GM18858 (cell line): Measurements from ENCODE around the gene ZNF581.

Source experiments
- ATAC-seq: cut with Tn5 transposase; IDR thresholded peaks from one replicate; pipeline ENCODE4 v1.9.1; 2021; ENCODE audit not compliant: unreplicated experiment

The ZNF581 gene

DNA sequence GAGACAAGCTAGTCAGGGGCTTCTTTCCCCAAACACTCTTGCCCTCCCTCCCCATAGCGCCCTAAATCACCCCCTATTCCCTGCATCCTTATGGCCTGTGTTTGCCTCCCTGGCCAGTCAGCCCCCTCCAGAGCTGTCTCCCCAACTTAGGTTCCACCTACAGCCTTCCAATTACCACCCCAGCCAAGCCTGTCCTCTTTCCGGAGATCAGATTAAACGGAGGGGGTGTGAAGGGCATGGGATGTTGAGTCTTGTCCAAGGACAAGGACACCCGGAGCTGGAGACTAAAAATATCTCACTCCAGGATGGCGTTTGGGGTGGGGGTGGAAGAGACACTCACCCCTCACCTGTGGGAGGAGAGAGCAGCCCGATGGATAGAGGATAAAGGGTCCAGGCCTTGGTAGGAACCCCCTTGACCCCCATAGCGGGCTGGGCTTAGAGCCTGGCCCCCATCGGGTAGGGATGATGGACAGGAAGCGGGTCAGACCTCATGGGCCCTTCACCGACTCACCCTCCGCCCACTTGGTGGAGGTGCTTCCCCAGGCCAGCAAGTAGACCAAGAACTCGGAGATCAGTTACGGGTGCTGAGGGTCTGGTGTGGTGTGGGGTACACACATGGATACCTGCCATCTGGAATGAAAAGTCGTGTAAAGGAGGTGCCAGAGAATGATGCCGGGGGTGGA lies 32.0 kb upstream of the ZNF581 start:
- ATAC-seq, result no peak

GRCh38 chr19:55611983-55612645 lies 31.3 kb upstream of the ZNF581 start:
- no peak for ATAC-seq

GRCh38 chr19:55613396-55613795 lies 30.1 kb upstream of the ZNF581 start:
- no peak for ATAC-seq

GRCh38 chr19:55613930-55614710 lies 29.3 kb upstream of the ZNF581 start:
- no peak for ATAC-seq

DNA sequence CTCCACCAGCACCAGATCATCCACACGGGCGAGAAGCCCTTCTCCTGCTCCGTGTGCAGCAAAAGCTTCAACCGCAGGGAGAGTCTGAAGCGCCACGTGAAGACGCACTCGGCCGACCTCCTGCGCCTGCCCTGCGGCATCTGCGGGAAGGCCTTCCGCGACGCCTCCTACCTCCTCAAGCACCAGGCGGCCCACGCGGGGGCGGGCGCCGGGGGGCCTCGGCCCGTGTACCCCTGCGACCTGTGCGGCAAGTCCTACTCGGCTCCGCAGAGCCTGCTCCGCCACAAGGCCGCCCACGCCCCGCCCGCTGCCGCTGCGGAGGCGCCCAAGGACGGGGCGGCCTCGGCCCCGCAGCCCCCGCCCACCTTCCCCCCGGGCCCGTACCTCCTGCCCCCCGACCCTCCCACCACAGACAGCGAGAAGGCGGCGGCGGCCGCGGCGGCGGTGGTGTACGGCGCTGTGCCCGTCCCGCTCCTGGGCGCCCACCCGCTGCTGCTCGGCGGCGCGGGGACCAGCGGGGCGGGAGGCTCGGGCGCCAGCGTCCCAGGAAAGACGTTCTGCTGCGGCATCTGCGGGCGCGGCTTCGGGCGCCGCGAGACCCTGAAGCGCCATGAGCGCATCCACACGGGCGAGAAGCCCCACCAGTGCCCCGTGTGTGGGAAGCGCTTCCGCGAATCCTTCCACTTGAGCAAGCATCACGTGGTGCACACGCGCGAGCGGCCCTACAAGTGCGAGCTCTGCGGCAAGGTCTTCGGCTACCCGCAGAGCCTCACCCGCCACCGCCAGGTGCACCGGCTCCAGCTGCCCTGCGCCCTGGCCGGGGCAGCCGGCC lies 28.5 kb upstream of the ZNF581 start:
- no peak for ATAC-seq

DNA sequence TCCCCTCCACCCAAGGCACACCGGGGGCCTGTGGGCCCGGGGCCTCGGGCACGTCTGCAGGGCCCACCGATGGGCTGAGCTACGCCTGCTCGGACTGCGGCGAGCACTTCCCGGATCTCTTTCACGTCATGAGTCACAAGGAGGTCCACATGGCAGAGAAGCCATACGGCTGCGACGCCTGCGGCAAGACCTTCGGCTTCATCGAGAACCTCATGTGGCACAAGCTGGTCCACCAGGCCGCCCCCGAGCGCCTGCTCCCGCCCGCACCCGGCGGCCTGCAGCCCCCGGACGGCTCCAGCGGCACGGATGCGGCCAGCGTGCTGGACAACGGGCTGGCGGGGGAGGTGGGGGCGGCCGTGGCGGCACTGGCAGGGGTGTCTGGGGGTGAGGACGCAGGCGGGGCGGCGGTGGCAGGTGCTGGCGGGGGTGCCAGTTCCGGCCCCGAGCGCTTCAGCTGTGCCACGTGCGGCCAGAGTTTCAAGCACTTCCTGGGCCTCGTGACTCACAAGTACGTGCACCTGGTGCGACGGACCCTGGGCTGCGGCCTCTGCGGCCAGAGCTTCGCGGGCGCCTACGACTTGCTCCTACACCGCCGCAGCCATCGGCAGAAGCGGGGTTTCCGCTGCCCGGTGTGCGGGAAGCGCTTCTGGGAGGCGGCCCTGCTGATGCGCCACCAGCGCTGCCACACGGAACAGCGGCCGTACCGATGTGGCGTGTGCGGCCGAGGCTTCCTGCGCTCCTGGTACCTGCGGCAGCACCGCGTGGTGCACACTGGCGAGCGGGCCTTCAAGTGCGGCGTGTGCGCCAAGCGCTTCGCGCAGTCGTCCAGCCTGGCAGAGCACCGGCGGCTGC lies 27.7 kb upstream of the ZNF581 start:
- no peak for ATAC-seq

GRCh38 chr19:55616395-55616875 lies 27.0 kb upstream of the ZNF581 start:
- no peak for ATAC-seq

DNA sequence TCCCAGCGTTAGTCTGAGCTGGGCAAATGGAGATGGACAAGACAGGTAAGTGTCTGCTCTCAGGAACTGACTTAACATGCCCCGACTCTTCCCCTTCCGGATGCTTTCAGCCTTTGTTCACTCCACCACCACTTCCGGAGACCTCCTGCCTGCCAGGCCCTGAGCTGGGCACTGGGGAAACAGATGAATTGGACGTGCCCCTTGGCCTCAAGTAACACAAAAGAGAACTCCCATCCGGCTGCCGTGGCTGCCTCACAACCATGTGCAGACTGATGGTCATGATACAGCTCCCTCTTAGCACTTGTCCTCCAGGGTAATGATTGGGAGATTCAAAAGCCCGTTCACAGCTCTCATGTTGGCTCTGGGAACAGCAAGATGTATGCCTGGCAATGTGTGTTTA lies 26.0 kb upstream of the ZNF581 start:
- no peak for ATAC-seq

DNA sequence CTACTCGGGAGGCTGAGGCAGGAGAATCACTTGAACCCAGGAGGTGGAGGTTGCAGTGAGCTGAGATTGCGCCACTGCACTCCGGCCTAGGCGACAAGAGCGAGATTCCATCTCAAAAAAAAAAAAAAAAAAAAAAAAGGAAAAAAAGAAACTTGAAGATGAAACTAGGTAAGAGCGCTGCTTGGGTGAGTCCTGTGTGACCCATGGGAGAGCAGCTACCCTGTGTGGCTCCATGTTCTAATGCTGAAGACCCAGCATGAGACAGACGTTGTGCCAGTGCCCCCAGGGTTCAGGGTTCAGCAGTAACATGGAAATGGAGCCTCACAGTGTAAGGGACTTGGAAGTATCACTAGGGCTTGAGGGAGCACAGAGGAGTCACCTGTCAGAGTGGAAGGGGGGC lies 25.0 kb upstream of the ZNF581 start:
- no peak for ATAC-seq

DNA sequence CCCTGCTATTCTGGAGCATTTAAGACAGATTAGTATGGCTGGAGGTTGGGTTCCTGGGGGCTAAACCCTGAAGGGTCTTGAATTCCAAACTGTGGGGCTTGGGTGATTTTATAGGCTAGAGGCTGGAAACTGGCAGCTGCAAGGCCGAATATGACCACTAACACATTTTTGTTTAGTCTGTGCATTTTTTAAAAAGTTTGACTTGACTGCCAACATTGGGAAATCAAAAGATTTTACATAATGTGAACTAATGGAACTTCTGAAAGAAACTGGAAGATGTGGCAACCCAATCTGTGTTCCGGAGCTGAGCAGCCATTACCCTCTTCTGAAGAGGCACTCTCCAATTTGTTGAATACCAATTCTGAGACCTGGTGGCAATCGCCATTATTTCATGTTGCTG lies 24.2 kb upstream of the ZNF581 start:
- no peak for ATAC-seq

DNA sequence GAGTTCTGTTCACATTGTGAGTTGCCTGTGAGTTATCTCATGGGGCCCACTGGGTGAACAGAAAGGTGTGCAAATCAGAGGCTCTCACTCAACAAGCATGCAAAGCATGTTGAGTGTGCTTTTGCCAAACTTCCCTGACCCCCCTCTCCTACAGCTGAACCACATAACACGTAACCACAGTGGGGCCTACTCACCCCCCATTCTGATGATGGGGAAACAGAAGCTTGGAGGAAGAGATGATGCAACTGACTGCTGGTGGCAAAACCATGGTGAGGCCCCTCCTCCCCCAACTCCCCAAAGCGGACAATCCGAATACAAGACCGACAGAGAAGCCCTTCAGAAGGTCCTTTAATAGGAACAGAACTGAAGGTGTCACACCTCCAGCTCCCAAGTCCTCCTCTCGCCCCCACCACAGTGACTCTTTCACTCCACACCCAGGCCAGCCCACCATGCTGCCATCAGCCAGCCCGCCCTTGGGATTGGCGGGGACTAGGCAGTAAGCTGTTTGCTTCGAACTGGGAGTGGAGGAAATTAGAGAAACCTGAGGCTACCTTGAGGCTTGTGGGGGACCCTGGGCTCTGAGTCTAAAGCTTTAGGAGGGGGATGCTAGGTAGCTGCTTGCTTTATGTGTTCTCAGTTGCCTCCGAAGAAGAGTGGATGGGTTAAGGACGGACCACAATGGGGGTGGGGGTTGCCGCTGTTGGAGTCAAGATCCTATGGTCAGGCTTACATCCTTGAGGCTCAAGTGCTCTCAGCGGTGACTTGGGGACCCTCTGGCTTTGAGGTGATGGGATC lies 22.8 kb upstream of the ZNF581 start:
- no peak for ATAC-seq

- no peak for ATAC-seq
Observed at GRCh38 chr19:55621205-55621672, 22.2 kb upstream of the ZNF581 start.

DNA sequence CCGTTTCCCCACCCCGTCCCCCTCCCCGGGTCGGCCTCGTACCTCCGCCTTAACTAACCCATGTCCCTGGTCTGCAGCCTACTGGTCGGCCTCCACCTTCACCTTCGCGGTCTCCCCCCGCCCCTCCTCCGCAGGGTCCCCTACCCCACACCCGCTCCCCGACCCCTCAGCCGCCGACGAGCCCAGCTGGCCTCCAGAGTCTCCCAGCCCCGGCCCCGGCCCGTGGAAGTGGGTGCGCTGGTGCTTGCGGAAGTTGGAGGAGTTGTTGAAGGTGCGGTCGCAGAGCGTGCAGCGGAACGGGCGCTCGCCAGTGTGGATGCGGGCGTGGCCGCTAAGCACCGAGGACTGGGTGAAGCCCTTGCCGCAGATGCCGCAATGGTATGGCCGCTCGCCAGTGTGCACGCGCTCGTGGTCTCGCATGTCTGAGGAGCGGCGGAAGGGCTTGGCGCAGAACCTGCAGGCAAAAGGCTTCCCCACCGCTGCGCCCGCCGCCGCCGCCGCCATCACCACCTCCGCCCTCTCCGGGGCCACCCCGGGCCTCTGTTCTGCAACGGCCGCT lies 21.7 kb upstream of the ZNF581 start:
- ATAC-seq, result no peak

GRCh38 chr19:55622242-55622969 lies 21.0 kb upstream of the ZNF581 start:
- ATAC-seq, result no peak

DNA sequence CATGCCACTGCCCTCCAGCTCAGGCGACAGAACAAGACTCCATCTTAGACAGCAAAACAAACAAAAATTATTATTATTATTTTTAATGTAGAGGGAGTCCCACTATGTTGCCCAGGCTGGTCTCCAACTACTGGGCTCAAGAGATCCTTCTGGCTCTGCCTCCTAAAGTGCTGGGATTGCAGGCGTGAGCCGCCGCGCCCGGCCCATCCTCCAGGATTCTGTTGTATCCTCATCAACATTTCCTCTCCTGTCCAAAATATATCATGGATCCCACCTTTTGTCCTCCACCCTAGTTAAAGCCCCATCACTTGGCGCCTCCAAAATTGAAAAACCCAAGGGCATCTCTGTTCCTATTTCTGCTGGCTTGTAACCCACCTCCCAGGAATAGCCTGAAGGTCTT lies 20.3 kb upstream of the ZNF581 start:
- no peak for ATAC-seq

GRCh38 chr19:55623561-55623960 lies 19.9 kb upstream of the ZNF581 start:
- ATAC-seq, result no peak

DNA sequence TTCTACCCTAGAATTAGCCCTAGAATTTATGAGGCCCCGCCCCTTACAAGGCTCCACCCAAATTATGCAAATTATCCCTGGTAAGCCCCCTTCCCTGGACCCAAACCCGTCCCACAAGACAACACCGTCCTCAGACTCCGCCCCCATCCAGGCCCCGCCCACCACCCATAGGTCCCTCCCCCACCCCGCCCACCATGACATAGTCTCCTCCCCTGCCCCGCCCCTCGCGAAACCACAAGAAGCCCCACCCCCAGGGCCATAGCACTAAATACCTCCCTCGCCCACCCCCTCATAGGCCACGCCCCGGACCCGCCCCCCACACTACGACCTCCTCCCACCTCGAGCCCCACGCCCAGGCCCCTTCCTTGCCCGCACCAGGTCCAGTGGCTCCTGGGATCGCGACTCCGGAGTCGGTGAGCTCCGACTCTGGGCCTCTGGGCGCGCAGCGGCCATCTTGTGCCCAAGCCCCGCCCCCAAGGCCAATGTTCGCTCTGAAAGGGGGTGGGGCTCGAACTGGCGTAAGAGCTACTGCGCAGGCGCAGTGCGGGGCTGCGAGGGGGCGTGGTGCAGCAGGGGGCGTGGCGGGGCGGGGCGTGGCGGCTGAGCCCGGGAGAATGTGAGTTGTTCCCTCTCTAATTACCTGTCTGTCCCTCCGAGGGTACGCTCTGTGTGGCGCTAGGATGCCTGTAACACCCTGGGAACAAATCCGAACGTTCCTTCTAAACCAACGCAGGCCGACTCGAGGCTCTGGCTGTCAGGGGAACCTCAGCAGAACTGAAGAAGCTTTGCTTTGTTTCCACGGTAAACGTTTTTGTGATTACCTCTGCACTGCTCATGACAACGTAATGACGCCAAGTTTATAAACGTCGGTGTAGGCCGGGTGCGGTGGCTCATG lies 19.1 kb upstream of the ZNF581 start, which contains the start of gene ZNF784:
ZNF784 (minus strand) TSS at position 458 of the 895 bp plus-strand sequence; CDS start at position 453, 5 bp downstream.
- ATAC-seq, result no peak
